ENCODE measurements around the gene TRA2A.
"Not testable (repeated sequence)": the region's sequence is repeated elsewhere in the genome, so short reads cannot be mapped to it uniquely, and the experiment has no call there.

Gene TRA2A

DNA sequence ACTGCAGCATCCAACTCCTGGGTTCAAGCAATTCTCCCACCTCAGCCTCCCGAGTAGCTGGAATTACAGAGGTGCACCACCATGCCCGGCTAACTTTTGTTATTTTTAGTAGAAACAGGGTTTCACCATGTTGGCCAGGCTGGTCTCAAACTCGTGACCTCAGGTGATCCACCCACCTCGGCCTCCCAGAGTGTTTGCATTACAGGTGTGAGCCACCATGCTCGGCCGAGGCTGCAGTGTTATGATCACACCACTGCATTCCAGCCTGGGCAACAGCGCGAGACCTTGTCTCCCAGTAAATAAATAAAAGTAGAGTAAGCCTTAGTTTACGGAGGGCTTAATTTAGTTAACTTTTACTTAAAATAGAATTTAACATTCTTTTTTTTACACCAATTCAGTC is 37.8 kb downstream of the TRA2A start:
- DNase-seq (ENCODE audit: insufficient read length, low spot score) = no peak
- FAIRE-seq = no peak
- TF ChIP-seq, protein P1, sequence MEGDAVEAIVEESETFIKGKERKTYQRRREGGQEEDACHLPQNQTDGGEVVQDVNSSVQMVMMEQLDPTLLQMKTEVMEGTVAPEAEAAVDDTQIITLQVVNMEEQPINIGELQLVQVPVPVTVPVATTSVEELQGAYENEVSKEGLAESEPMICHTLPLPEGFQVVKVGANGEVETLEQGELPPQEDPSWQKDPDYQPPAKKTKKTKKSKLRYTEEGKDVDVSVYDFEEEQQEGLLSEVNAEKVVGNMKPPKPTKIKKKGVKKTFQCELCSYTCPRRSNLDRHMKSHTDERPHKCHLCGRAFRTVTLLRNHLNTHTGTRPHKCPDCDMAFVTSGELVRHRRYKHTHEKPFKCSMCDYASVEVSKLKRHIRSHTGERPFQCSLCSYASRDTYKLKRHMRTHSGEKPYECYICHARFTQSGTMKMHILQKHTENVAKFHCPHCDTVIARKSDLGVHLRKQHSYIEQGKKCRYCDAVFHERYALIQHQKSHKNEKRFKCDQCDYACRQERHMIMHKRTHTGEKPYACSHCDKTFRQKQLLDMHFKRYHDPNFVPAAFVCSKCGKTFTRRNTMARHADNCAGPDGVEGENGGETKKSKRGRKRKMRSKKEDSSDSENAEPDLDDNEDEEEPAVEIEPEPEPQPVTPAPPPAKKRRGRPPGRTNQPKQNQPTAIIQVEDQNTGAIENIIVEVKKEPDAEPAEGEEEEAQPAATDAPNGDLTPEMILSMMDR (IDR thresholded peaks at IDR 0.05; ENCODE audit: insufficient read depth, missing control alignments) = no peak

DNA sequence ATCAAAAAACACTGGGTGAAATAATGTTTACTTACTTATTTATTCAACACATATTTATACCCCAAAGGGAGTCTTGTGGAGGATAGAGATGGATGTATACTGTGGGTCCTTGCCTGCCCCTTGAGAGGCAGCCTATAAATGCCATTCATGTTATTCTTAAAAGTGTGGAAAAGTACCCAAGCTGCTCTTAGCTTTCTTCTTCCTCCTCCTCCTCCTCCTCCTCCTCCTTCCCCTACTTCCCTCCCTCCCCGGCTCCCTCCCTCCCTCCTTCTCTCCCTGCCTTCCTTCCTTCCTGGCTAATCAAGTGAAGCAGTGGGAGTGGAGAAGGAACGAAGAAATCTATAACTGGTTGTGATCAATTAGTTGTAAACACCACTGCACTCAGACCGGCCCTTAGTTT is 40.3 kb downstream of the TRA2A start:
- TF ChIP-seq, protein P1 (IDR thresholded peaks at IDR 0.05; ENCODE audit: insufficient read depth, missing control alignments) = no peak
- no peak for DNase-seq (ENCODE audit: insufficient read length, low spot score)
- FAIRE-seq = no peak

DNA sequence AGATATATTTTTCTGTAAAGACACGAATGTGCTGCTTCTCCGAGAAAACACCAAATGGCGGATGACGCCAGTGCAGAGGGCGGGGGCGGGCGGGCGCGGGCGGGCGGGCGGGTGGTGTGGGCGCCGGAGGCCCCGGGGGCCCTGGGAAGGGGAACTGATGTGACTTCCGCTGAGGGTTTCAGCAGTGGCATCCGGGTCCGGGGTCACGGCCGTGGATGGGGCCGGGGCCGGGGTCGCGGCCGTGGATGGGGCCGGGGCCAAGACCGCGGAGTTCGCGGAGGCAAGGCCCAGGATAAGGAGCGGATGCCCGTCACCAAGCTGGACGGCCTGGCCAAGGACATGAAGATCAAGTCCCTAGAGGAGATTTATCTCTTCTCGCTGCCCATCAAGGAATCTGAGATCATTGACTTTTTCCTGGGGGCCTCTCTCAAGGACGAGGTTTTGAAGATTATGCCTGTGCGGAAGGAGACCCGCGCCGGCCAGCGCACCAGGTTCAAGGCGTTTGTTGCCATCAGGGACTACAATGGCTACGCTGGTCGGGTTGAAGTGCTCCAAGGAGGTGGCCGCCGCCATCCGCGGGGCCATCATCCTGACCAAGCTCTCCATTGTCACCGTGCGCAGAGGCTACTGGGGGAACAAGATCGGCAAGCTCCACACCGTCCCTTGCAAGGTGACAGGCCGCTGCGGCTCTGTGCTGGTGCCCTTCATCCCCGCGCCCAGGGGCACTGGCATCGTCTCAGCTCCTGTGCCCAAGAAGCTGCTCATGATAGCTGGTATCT is 41.2 kb downstream of the TRA2A start:
- FAIRE-seq (no peak), DNase-seq (ENCODE audit: insufficient read length, low spot score) (no peak)
- TF ChIP-seq, protein P1 (IDR thresholded peaks at IDR 0.05; ENCODE audit: insufficient read depth, missing control alignments) = no peak

DNA sequence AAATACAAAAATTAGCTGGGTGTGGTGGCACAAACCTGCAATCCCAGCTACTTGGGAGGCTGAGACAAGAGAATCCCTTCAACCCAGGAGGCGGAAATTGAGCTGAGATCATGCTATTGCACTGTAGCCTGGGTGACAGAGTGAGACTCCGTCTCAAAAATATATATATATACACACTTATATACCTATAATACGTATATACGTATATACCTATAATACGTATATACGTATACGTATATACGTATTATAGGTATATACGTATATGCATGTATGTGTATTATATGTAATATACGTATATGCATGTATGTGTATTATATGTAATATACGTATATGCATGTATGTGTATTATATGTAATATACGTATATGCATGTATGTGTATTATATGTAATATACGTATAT is 43.1 kb downstream of the TRA2A start:
- DNase-seq (ENCODE audit: insufficient read length, low spot score); FAIRE-seq: not testable (repeated sequence)

DNA sequence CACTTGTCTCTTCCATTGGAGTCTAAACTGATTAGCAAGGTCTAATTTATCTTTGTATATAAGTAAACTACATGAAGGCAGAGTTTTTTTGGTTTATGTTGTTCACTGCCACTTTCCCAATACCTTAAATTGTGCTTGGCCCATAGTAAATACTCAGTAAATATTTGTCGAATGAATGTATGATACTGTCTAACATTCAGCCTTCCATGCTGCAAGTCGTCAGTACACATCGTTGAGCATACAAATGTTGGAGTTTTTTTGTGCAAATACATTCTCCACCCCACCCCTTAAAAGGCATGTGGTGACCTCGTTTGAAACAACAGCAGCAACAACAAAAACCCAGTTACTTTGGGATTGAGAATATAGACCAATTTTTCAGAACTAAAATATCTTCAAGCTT is 44.1 kb downstream of the TRA2A start:
- TF ChIP-seq, protein P1 (IDR thresholded peaks at IDR 0.05; ENCODE audit: insufficient read depth, missing control alignments) = no peak
- FAIRE-seq (no peak), DNase-seq (ENCODE audit: insufficient read length, low spot score) (no peak)

DNA sequence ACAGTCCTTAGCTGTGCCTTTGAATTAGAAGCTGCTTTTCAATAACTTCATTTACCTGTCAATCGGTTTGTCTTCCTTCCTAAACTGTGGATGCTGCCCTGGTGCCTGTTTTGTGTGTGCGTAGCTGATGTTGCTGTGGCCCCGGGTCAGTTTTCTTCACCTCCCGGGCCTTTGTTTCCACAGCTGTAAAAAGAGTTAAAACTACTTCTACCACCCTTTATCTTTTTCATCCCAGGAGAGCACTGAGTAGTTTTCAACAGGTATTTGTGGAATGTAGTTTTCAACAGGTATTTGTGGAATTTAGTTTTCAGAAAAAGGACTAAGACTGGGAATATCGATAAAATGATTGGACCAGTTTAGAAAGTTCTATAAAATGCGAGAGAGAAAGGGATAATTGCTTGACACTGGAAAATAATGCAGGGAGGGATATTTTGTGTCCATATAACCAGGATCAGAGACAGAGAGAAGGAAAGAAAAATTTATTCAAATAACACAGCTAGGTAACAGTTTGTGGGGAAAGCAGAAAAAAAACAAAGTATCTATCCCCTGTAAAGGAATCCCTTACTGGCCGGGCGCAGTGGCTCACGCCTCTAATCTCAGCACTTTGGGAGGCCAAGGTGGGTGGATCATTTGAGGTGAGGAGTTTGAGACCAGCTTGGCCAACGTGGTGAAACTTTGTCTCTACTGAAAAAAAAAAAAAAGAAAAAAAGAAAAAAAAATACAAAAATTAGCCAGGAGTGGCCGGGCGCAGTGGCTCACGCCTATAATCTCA is 45.6 kb downstream of the TRA2A start:
- FAIRE-seq (no peak), DNase-seq (ENCODE audit: insufficient read length, low spot score) (no peak)
- TF ChIP-seq, protein P1 (IDR thresholded peaks at IDR 0.05; ENCODE audit: insufficient read depth, missing control alignments) = no peak

DNA sequence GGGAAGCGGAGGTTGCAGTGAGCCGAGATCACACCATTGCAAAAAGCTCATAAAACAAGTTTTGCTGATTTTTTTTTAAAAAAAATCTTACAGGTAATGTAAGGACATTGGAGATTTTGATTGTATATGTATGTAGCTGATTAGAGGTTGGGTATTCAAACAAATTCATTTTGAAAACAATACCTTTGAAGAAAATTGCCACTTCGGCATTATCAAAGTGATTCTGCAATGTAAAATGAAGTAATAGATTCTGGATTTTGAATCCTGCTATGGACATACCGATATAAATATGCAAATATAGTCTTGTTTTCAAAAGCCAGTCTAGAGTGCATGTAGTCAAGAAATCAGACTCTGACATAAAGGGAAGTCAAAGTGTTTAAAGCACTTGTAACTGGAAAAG is 49.1 kb downstream of the TRA2A start:
- TF ChIP-seq, protein P1 (IDR thresholded peaks at IDR 0.05; ENCODE audit: insufficient read depth, missing control alignments) = no peak
- no peak for FAIRE-seq

More for the DNA sequence above, 49.1 kb downstream of the TRA2A start:
- no peak for DNase-seq (ENCODE audit: insufficient read length, low spot score)

Measured in D721Med (cell line).